AG10803 (cell line): ENCODE measurements around the gene MKLN1.

Experiments
- DNase-seq: peaks from one replicate; pipeline ENCODE4 v3.0.0; 2010; ENCODE audit warnings: low read depth
- H3K4me3 ChIP-seq: 2 replicates; pipeline ENCODE4 v1.5.1; 2011; ENCODE audit warnings: mild to moderate bottlenecking, low read length, control low read depth
- CTCF ChIP-seq: conservative IDR thresholded peaks from 2 replicates; pipeline ENCODE4 v1.5.1; 2011; ENCODE audit warnings: mild to moderate bottlenecking, low read length, control low read depth, inconsistent platforms

The MKLN1 gene

GRCh38 chr7:131390275-131390674 lies 62.6 kb downstream of the MKLN1 start:
- no peak for TF ChIP-seq CTCF
- H3K4me3 ChIP-seq, result no peak overlapping the region
- DNase-seq, result no peak

GRCh38 chr7:131391145-131391544 lies 63.5 kb downstream of the MKLN1 start:
- no peak for TF ChIP-seq CTCF
- H3K4me3 ChIP-seq, result no peak overlapping the region
- DNase-seq, result no peak

- TF ChIP-seq CTCF, result no peak
- DNase-seq, result peak; percentile 31
- no peak overlapping the region for H3K4me3 ChIP-seq
These were observed 73.1 kb downstream of the MKLN1 start for GRCh38 chr7:131400681-131401176.

GRCh38 chr7:131401194-131401593 lies 73.5 kb downstream of the MKLN1 start:
- H3K4me3 ChIP-seq, result no peak overlapping the region
- no peak for TF ChIP-seq CTCF
- DNase-seq, result no peak

- TF ChIP-seq CTCF, result no peak
- DNase-seq, result no peak
- no peak overlapping the region for H3K4me3 ChIP-seq
These were observed 75.6 kb downstream of the MKLN1 start for GRCh38 chr7:131403322-131403721.

GRCh38 chr7:131404226-131404911 lies 76.7 kb downstream of the MKLN1 start:
- no peak for TF ChIP-seq CTCF

GRCh38 chr7:131409129-131409766 lies 81.6 kb downstream of the MKLN1 start:
- no peak for DNase-seq
- TF ChIP-seq CTCF, result no peak
- H3K4me3 ChIP-seq, result no peak overlapping the region

More at GRCh38 chr7:131404226-131404911, 76.7 kb downstream of the MKLN1 start:
- no peak for DNase-seq
- no peak overlapping the region for H3K4me3 ChIP-seq
